ENCODE data around the gene MYRIP. TPM values are rescaled to one million over a fixed set of nuclear protein-coding genes. Genes with fewer than 3 reads are reported as not detected.

The MYRIP gene
- total RNA-seq (2022) = 0.59 and 0.77 TPM in 2 replicates
- Bru-seq, nascent RNA = percentile 24 among the genes with signal in this experiment
- BruChase-seq, experiment 1, labeled RNA remaining after a 2-hour chase = percentile 20 among the genes with signal in this experiment
- percentile 16 among the genes with signal in this experiment for BruChase-seq, experiment 2, labeled RNA remaining after a 6-hour chase
- long read RNA-seq, partial matches to known transcripts = 1 of 2 reads
- long read RNA-seq, other reads (novel, unspliced or antisense) = 1 of 2 reads

- H3K27me3 ChIP-seq (replicated peaks; ENCODE audit: control insufficient read depth, insufficient read depth, low read length) = peaks cover 4% of the 10 kb centered on the region
- H3K9me3 Mint-ChIP-seq (ENCODE audit: unreplicated experiment) = peaks cover 2% of the 10 kb centered on the region
- POLR2A ChIA-PET = no interaction called here
- H3K27me3 Mint-ChIP-seq (ENCODE audit: insufficient read depth, unreplicated experiment) = peaks cover 31% of the 10 kb centered on the region
- H3K4me1 ChIP-seq = peaks cover 7% of the 10 kb centered on the region; the same call in 1 of the 2 replicates
- H3K4me1 Mint-ChIP-seq (ENCODE audit: low read depth, unreplicated experiment) = no peaks in the 10 kb centered on the region
- intact Hi-C loops (cut with micrococcal nuclease; ENCODE audit: unreplicated experiment) = loop anchor here (5.0 kb wide), 2 partner anchors 102 to 173 kb away; no protein-coding TSS in a partner anchor
- no peaks in the 10 kb centered on the region for H3K9me3 ChIP-seq
- DNase-seq = peak; percentile 65 to 87
- H3K36me3 Mint-ChIP-seq (ENCODE audit: insufficient read depth, unreplicated experiment) = peaks cover 6% of the 10 kb centered on the region
- peak within 1 kb of the TSS; percentile 67 for H3K4me3 Mint-ChIP-seq (ENCODE audit: unreplicated experiment)
- CTCF ChIA-PET = no interaction called here
- BruUV-seq (replicated peaks) = no TSS peak
- H3K4me3 ChIP-seq (ENCODE audit: low read depth, low read length) = peak within 1 kb of the TSS; percentile 65
- no peak within 1 kb of the TSS for H3K27ac Mint-ChIP-seq (ENCODE audit: unreplicated experiment)
- no peak for TF ChIP-seq CTCF (IDR thresholded peaks at IDR 0.05; ENCODE audit: insufficient read depth in 1 of 2, low read depth in 1 of 2, low read length in 1 of 2, severe bottlenecking in 1 of 2, unreplicated experiment in 1 of 2)
- no peaks in the 10 kb centered on the region for H3K36me3 ChIP-seq (ENCODE audit: control insufficient read depth, insufficient read depth, low read length)
These were observed at the start of gene MYRIP for GRCh38 chr3:39809181-39809994. MYRIP (plus strand) TSS chr3:39809609; CDS start chr3:39900817, 91,208 bp downstream.

GRCh38 chr3:39760325-39760724, 49.1 kb upstream of the MYRIP start:
- no peaks in the 10 kb centered on the region for H3K4me1 ChIP-seq
- TF ChIP-seq CTCF (IDR thresholded peaks at IDR 0.05; ENCODE audit: insufficient read depth in 1 of 2, low read depth in 1 of 2, low read length in 1 of 2, severe bottlenecking in 1 of 2, unreplicated experiment in 1 of 2) = no peak
- no peaks in the 10 kb centered on the region for H3K27me3 ChIP-seq (replicated peaks; ENCODE audit: control insufficient read depth, insufficient read depth, low read length)
- intact Hi-C loops (cut with micrococcal nuclease; ENCODE audit: unreplicated experiment) = no loop called here
- no peak for DNase-seq
- no peak overlapping the region for H3K27ac Mint-ChIP-seq (ENCODE audit: unreplicated experiment)
- no peak overlapping the region for H3K4me3 Mint-ChIP-seq (ENCODE audit: unreplicated experiment)
- no peaks in the 10 kb centered on the region for H3K36me3 ChIP-seq (ENCODE audit: control insufficient read depth, insufficient read depth, low read length)
- H3K27me3 Mint-ChIP-seq (ENCODE audit: insufficient read depth, unreplicated experiment) = peaks cover 6% of the 10 kb centered on the region
- no peak overlapping the region for H3K4me3 ChIP-seq (ENCODE audit: low read depth, low read length)
- CTCF ChIA-PET = no interaction called here
- H3K9me3 ChIP-seq = no peaks in the 10 kb centered on the region
- POLR2A ChIA-PET = no interaction called here
- H3K9me3 Mint-ChIP-seq (ENCODE audit: unreplicated experiment) = no peaks in the 10 kb centered on the region
- no peaks in the 10 kb centered on the region for H3K4me1 Mint-ChIP-seq (ENCODE audit: low read depth, unreplicated experiment)
- H3K36me3 Mint-ChIP-seq (ENCODE audit: insufficient read depth, unreplicated experiment) = no peaks in the 10 kb centered on the region
- no TSS peak for BruUV-seq (replicated peaks)

- no peaks in the 10 kb centered on the region for H3K4me1 ChIP-seq
- CTCF ChIA-PET = no interaction called here
- Mint-ChIP-seq H3K36me3 (ENCODE audit: insufficient read depth, unreplicated experiment) (no peaks in the 10 kb centered on the region), H3K4me3 (ENCODE audit: unreplicated experiment) (no peak overlapping the region), H3K27ac (ENCODE audit: unreplicated experiment) (no peak overlapping the region), H3K4me1 (ENCODE audit: low read depth, unreplicated experiment) (no peaks in the 10 kb centered on the region), H3K27me3 (ENCODE audit: insufficient read depth, unreplicated experiment) (peaks cover 7% of the 10 kb centered on the region), H3K9me3 (ENCODE audit: unreplicated experiment) (no peaks in the 10 kb centered on the region)
- POLR2A ChIA-PET = no interaction called here
- BruUV-seq (replicated peaks) = no TSS peak
- intact Hi-C loops (cut with micrococcal nuclease; ENCODE audit: unreplicated experiment) = no loop called here
- H3K4me3 ChIP-seq (ENCODE audit: low read depth, low read length) = no peak overlapping the region
- no peaks in the 10 kb centered on the region for H3K9me3 ChIP-seq
- DNase-seq = no peak
- H3K27me3 ChIP-seq (replicated peaks; ENCODE audit: control insufficient read depth, insufficient read depth, low read length) = no peaks in the 10 kb centered on the region
- no peaks in the 10 kb centered on the region for H3K36me3 ChIP-seq (ENCODE audit: control insufficient read depth, insufficient read depth, low read length)
- TF ChIP-seq CTCF (IDR thresholded peaks at IDR 0.05; ENCODE audit: insufficient read depth in 1 of 2, low read depth in 1 of 2, low read length in 1 of 2, severe bottlenecking in 1 of 2, unreplicated experiment in 1 of 2) = no peak
These were observed 46.8 kb upstream of the MYRIP start for GRCh38 chr3:39762537-39763070.
